OCI-LY1 (cell line): ENCODE measurements around the gene SLC6A3.

Source experiments
- H2AFZ ChIP-seq: fragments of 200-600 bp; sonication (generic), shearing (Covaris generic); 2 replicates; pipeline ENCODE4 v1.6.0; 2014; ENCODE audit warnings: antibody characterized with exemption, mild to moderate bottlenecking, low read length
- H3F3A ChIP-seq: fragments of 200-600 bp; sonication (generic), shearing (Covaris generic); 2 replicates; pipeline ENCODE4 v1.6.0; 2014; ENCODE audit warnings: mild to moderate bottlenecking, antibody characterized with exemption, low read length, moderate library complexity; ENCODE audit not compliant: insufficient read depth
- H3K27ac ChIP-seq: fragments of 200-600 bp; sonication (generic); 2 replicates; pipeline ENCODE4 v1.5.1; 2014; ENCODE audit warnings: low read length, mixed run types, mild to moderate bottlenecking, low read depth; ENCODE audit not compliant: poor library complexity, severe bottlenecking
- H3K27me3 ChIP-seq: fragments of 200-600 bp; sonication (generic); 2 replicates; pipeline ENCODE4 v1.6.0; 2014; ENCODE audit warnings: antibody characterized with exemption, mild to moderate bottlenecking, low read length, moderate library complexity; ENCODE audit not compliant: insufficient read depth
- H3K36me3 ChIP-seq: fragments of 200-600 bp; sonication (generic); 2 replicates; pipeline ENCODE4 v1.6.1; 2014; ENCODE audit warnings: mild to moderate bottlenecking, antibody characterized with exemption, low read length, moderate library complexity, mixed read lengths; ENCODE audit not compliant: insufficient read depth
- H3K4me1 ChIP-seq: fragments of 200-600 bp; sonication (generic); 2 replicates; pipeline ENCODE4 v1.5.1; 2014; ENCODE audit warnings: mild to moderate bottlenecking, low read length, moderate library complexity; ENCODE audit not compliant: insufficient read depth, severe bottlenecking
- H3K4me2 ChIP-seq: fragments of 200-600 bp; sonication (generic), shearing (Covaris generic); 2 replicates; pipeline ENCODE4 v1.6.1; 2014; ENCODE audit warnings: low read length
- H3K4me3 ChIP-seq: fragments of 200-600 bp; sonication (generic); 2 replicates; pipeline ENCODE4 v1.5.1; 2014; ENCODE audit warnings: low read length, low read depth, mild to moderate bottlenecking, mixed read lengths; ENCODE audit not compliant: poor library complexity, severe bottlenecking
- H3K79me2 ChIP-seq: fragments of 200-600 bp; shearing (Covaris generic); 2 replicates; pipeline ENCODE4 v1.6.1; 2016; ENCODE audit warnings: mixed run types, low read length, mixed read lengths; ENCODE audit not compliant: insufficient read depth
- H3K9ac ChIP-seq: fragments of 200-600 bp; sonication (generic), shearing (Covaris generic); 2 replicates; pipeline ENCODE4 v1.6.1; 2014; ENCODE audit warnings: mild to moderate bottlenecking, low read length, mixed read lengths
- H3K9me2 ChIP-seq: fragments of 200-600 bp; sonication (generic), shearing (Covaris generic); 2 replicates; pipeline ENCODE4 v1.6.1; 2014; ENCODE audit warnings: low read depth, mild to moderate bottlenecking, low read length, mixed read lengths
- H3K9me3 ChIP-seq: fragments of 200-600 bp; shearing (Covaris generic); 2 replicates; pipeline ENCODE4 v1.6.1; 2014; ENCODE audit warnings: low read length, mixed read lengths
- H4K20me1 ChIP-seq: fragments of 200-600 bp; sonication (generic), shearing (Covaris generic); 2 replicates; pipeline ENCODE4 v1.6.0; 2016; ENCODE audit warnings: mild to moderate bottlenecking, low read length; ENCODE audit not compliant: insufficient read depth
- EZH2 ChIP-seq: fragments of 200-600 bp; sonication (generic), shearing (Covaris generic); IDR thresholded peaks from 2 replicates; pipeline ENCODE4 v1.8.0; 2017; ENCODE audit warnings: borderline replicate concordance, mixed run types, mild to moderate bottlenecking, antibody characterized with exemption, low read length, moderate library complexity, mixed read lengths
- TF ChIP-seq, protein P1 (sequence below): fragments of 200-600 bp; sonication (generic), shearing (Covaris generic); IDR thresholded peaks from 2 replicates; pipeline ENCODE4 v1.5.1; 2017; ENCODE audit warnings: mild to moderate bottlenecking, antibody characterized with exemption, low read length, moderate library complexity, mixed read lengths

The SLC6A3 gene

DNA sequence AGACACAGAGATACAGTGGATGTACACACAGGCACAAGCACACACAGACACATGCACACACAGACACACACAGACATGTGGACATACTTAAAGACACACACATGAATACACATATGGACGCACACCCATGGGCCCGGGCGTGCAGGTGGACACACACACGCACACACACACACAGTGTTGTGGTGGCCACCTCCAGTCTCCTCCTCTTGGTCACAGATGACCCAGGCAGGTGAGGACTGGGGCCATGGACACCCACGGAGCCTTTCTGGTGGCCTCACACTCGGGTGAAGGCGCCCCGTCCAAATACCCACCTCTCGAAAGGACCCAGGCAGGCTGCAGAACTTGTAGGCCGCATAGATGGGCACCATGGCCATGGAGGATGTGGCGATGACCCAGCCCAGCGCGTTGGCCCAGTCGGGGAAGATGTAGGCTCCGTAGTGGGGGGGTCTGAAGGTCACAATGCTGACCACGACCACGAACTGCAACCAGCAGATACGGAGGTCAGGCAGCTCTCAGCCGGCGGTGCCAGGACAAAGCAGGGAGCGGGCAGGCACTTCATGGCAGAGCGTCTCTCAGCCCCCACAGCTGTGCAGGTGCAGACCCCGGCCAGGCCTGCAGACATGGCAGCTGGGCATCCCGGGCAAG, 42.5 kb downstream of the SLC6A3 start:
- H2AFZ ChIP-seq: no peak overlapping the region
- TF ChIP-seq EZH2: no peak
- TF ChIP-seq, protein P1, sequence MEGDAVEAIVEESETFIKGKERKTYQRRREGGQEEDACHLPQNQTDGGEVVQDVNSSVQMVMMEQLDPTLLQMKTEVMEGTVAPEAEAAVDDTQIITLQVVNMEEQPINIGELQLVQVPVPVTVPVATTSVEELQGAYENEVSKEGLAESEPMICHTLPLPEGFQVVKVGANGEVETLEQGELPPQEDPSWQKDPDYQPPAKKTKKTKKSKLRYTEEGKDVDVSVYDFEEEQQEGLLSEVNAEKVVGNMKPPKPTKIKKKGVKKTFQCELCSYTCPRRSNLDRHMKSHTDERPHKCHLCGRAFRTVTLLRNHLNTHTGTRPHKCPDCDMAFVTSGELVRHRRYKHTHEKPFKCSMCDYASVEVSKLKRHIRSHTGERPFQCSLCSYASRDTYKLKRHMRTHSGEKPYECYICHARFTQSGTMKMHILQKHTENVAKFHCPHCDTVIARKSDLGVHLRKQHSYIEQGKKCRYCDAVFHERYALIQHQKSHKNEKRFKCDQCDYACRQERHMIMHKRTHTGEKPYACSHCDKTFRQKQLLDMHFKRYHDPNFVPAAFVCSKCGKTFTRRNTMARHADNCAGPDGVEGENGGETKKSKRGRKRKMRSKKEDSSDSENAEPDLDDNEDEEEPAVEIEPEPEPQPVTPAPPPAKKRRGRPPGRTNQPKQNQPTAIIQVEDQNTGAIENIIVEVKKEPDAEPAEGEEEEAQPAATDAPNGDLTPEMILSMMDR: no peak
- no peaks in the 10 kb centered on the region for H4K20me1 ChIP-seq
- H3F3A ChIP-seq: no peaks in the 10 kb centered on the region
- no peak overlapping the region for H3K4me3 ChIP-seq
- no peaks in the 10 kb centered on the region for H3K9me2 ChIP-seq
- H3K36me3 ChIP-seq: no peaks in the 10 kb centered on the region
- no peak overlapping the region for H3K27ac ChIP-seq
- H3K9ac ChIP-seq: no peak overlapping the region
- no peaks in the 10 kb centered on the region for H3K79me2 ChIP-seq
- H3K9me3 ChIP-seq: no peaks in the 10 kb centered on the region
- H3K4me1 ChIP-seq: no peaks in the 10 kb centered on the region
- H3K27me3 ChIP-seq: peaks cover 10% of the 10 kb centered on the region; the same call in 1 of the 2 replicates
- H3K4me2 ChIP-seq: no peak overlapping the region

DNA sequence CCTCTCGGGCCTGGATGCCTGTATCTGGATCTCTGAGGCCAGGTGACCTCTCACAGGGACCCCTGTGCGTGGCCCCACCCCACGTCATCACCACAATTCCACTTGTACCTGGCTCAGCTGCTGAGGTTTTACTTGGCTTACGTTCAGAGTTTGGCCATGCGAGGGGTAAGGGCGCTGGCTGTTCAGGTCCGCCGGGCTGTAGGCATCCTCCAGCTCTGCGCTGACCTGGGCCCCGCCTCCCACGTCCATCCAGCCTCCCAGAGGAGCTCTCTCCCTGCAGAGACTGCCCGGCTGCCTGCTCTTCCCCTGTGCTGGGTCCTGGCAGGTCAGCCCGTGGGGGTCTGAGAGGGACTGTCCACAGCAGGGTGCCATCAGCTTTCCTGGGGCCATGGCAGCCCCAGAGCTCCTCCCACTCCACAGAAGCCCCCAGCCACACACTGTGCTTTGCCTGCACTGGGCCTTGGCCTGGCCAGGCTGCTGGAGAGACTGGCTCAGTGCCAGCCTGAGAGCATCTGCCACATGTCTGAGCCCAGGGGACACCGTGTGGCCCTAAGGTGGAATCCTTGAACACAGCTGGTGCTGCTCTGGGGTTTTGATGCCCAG, 43.6 kb downstream of the SLC6A3 start:
- Histone ChIP-seq H3K4me1 (no peaks in the 10 kb centered on the region), H3K4me2 (no peak overlapping the region), H3K27ac (no peak overlapping the region)

DNA sequence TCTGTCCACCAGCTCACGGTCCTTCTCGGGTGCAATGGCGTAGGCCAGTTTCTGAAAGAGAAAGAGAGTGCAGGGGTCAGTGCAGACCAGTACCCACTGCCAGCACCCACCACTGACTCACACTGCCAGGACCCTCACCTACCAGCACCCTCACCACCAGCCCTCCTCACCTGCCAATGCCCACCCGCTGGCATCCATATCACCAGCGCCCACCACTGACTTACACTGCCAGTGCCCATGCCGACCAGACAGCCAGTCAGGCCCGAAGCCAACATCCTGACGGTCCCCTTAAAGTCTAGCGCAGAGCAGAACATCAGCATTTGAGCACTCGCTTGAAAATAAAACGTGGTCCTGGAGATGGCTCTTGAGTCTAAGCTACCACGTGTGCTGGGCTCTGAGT, 44.3 kb downstream of the SLC6A3 start:
- Histone ChIP-seq H3K27ac (no peak overlapping the region), H3K4me1 (no peaks in the 10 kb centered on the region), H3K9me3 (no peaks in the 10 kb centered on the region), H3K9me2 (no peaks in the 10 kb centered on the region), H3F3A (no peaks in the 10 kb centered on the region), H2AFZ (no peak overlapping the region), H3K36me3 (no peaks in the 10 kb centered on the region), H3K4me3 (no peak overlapping the region), H3K79me2 (no peaks in the 10 kb centered on the region), H3K4me2 (no peak overlapping the region), H3K9ac (no peak overlapping the region), H4K20me1 (no peaks in the 10 kb centered on the region), H3K27me3 (peaks cover 13% of the 10 kb centered on the region; the same call in 1 of the 2 replicates)
- TF ChIP-seq EZH2: no peak
- TF ChIP-seq, protein P1: no peak

More for the DNA sequence above, 43.6 kb downstream of the SLC6A3 start:
- no peaks in the 10 kb centered on the region for H3K9me3 ChIP-seq
- no peak overlapping the region for H3K4me3 ChIP-seq
- H3K9me2 ChIP-seq: no peaks in the 10 kb centered on the region
- no peak overlapping the region for H2AFZ ChIP-seq
- TF ChIP-seq EZH2: no peak
- TF ChIP-seq, protein P1: no peak
- peaks cover 13% of the 10 kb centered on the region; the same call in 1 of the 2 replicates for H3K27me3 ChIP-seq
- H3K79me2 ChIP-seq: no peaks in the 10 kb centered on the region
- no peaks in the 10 kb centered on the region for H3K36me3 ChIP-seq
- no peak overlapping the region for H3K9ac ChIP-seq
- no peaks in the 10 kb centered on the region for H4K20me1 ChIP-seq
- H3F3A ChIP-seq: no peaks in the 10 kb centered on the region
